Measurements from ENCODE around the gene GOLGA8J. TPM values are rescaled to one million over a fixed set of nuclear protein-coding genes. Genes with fewer than 3 reads are reported as not detected.

Gene GOLGA8J
- not detected for total RNA-seq

GRCh38 chr15:30082655-30083054, at the start of gene GOLGA8J:
TSS of gene GOLGA8J (plus strand) at chr15:30082955. CDS start at chr15:30083053, 98 bp downstream.

GRCh38 chr15:30134751-30135150, 52.0 kb downstream of the GOLGA8J start, which contains the start of gene GOLGA8T:
TSS of gene GOLGA8T (plus strand) at chr15:30135051. CDS start at chr15:30135149, 98 bp downstream.

Small RNA genes lying within 50 kb of the gene (small RNA-seq; reads per million reads assigned to genes)
- gene RF00096 (ENCODE audit: low replicate concordance) = not detected
- gene RN7SL673P (ENCODE audit: low replicate concordance) = not detected

Other genes with a start within 250 kb of the GOLGA8J start
- gene GOLGA8T, start 52.1 kb downstream of the GOLGA8J start, total RNA-seq = 0.31 TPM